NK-92 (cell line): ENCODE results near the gene LCN6.
"Not testable (repeated sequence)": the region's sequence is repeated elsewhere in the genome, so short reads cannot be mapped to it uniquely, and the experiment has no call there.

ENCODE experiments used
- DNase-seq: peaks from one replicate; lab custom pipeline; 2025; ENCODE audit not compliant: unreplicated experiment; lab: John Stamatoyannopoulos, UW

The LCN6 gene

GRCh38 chr9:136711751-136712689, 36.3 kb downstream of the LCN6 start, which contains the start of gene DIPK1B:
Gene DIPK1B (plus strand): TSS chr9:136712572. CDS start chr9:136712666, 94 bp downstream.
- no peak for DNase-seq

GRCh38 chr9:136711219-136711648, 37.1 kb downstream of the LCN6 start:
- DNase-seq, result not testable (repeated sequence)

GRCh38 chr9:136710543-136710942, 37.8 kb downstream of the LCN6 start:
- DNase-seq, result no peak

- DNase-seq, result no peak
Measured at GRCh38 chr9:136709454-136710109, 38.7 kb downstream of the LCN6 start.

- no peak for DNase-seq
Measured at GRCh38 chr9:136707849-136708517, 40.3 kb downstream of the LCN6 start.

GRCh38 chr9:136707011-136707410, 41.3 kb downstream of the LCN6 start:
- no peak for DNase-seq

- DNase-seq, result no peak
Measured at GRCh38 chr9:136705564-136705963, 42.8 kb downstream of the LCN6 start.

- not testable (repeated sequence) for DNase-seq
Measured at GRCh38 chr9:136704741-136705140, 43.6 kb downstream of the LCN6 start.

- DNase-seq, result no peak
Measured at GRCh38 chr9:136703276-136703860, 45.0 kb downstream of the LCN6 start.

- no peak for DNase-seq
Measured at GRCh38 chr9:136701668-136702053, 46.7 kb downstream of the LCN6 start.

- DNase-seq, result no peak
Measured at GRCh38 chr9:136700959-136701667, 47.2 kb downstream of the LCN6 start.

GRCh38 chr9:136700304-136700703, 48.0 kb downstream of the LCN6 start:
- no peak for DNase-seq

GRCh38 chr9:136698635-136699246, 49.6 kb downstream of the LCN6 start:
- DNase-seq, result no peak

- no peak for DNase-seq
Measured at GRCh38 chr9:136697821-136698526, 50.4 kb downstream of the LCN6 start.

- DNase-seq, result no peak
Measured at GRCh38 chr9:136697146-136697820, 51.0 kb downstream of the LCN6 start.

- DNase-seq, result no peak
Measured at GRCh38 chr9:136696502-136696901, 51.8 kb downstream of the LCN6 start.

GRCh38 chr9:136695955-136696354, 52.4 kb downstream of the LCN6 start:
- DNase-seq, result no peak

- DNase-seq, result no peak
Measured at GRCh38 chr9:136695435-136695895, 52.9 kb downstream of the LCN6 start.

- no peak for DNase-seq
Measured at GRCh38 chr9:136694872-136695247, 53.5 kb downstream of the LCN6 start.
